HEK293 (cell line): ENCODE measurements around the gene GRK3.

Experiments
- CTCF ChIA-PET: fragments of 350-600 bp; formaldehyde crosslinking; extraction: SDS; loops from one replicate; lab custom pipeline; 2021; ENCODE audit warnings: antibody characterized with exemption; lab: Yijun Ruan, JAX
- POLR2A ChIA-PET: fragments of 300-600 bp; formaldehyde crosslinking; extraction: SDS; loops from one replicate; lab custom pipeline; 2020; ENCODE audit warnings: antibody characterized with exemption, inconsistent platforms; lab: Yijun Ruan, JAX
- H3K27ac ChIP-seq: fragments of 200-500 bp; sonication (Bioruptor generic); 2 replicates; pipeline ENCODE4 v1.5.1; 2014; ENCODE audit warnings: low read depth, low read length, control low read depth, inconsistent platforms; ENCODE audit errors: extremely low read depth
- H3K36me3 ChIP-seq, 2 experiments: fragments of 200-500 bp in 1 of 2; sonication (Bioruptor generic) in 1 of 2; 1 replicate in 1 of 2; 2 replicates in 1 of 2; pipeline ENCODE4 v1.5.1; 2014 to 2017; ENCODE audit warnings: inconsistent platforms in 2 of 2, low read length in 2 of 2; ENCODE audit not compliant: control insufficient read depth in 2 of 2, insufficient read depth in 1 of 2
- H3K4me1 ChIP-seq: fragments of 200-500 bp; sonication (Bioruptor generic); 2 replicates; pipeline ENCODE4 v1.5.1; 2014; ENCODE audit warnings: mild to moderate bottlenecking, low read length, inconsistent platforms; ENCODE audit not compliant: control insufficient read depth, insufficient read depth
- H3K4me3 ChIP-seq: 2 replicates; pipeline ENCODE4 v1.5.1; 2011; ENCODE audit warnings: low read depth, mild to moderate bottlenecking, control low read depth, low read length, moderate library complexity
- H3K9me3 ChIP-seq: fragments of 200-500 bp; sonication (Bioruptor generic); 2 replicates; pipeline ENCODE4 v1.5.1; 2014; ENCODE audit warnings: low read depth, low read length, inconsistent platforms; ENCODE audit not compliant: control insufficient read depth, insufficient read depth
- HIC1 ChIP-seq: fragments of 450-650 bp; formaldehyde crosslinking; IDR thresholded peaks from 2 replicates; pipeline ENCODE4 v1.5.1; 2016; ENCODE audit warnings: missing biosample characterization, missing genetic modification characterization
- HOXD13 ChIP-seq: sonication (generic); formaldehyde crosslinking; IDR thresholded peaks from 2 replicates; pipeline ENCODE4 v1.8.0; 2022; ENCODE audit warnings: missing genetic modification reagents, borderline replicate concordance
- KLF10 ChIP-seq: fragments of 450-650 bp; IDR thresholded peaks from 2 replicates; pipeline ENCODE4 v1.5.1; 2018; ENCODE audit warnings: missing biosample characterization, mild to moderate bottlenecking, missing genetic modification characterization
- MEIS1 ChIP-seq: sonication (generic); formaldehyde crosslinking; IDR thresholded peaks from 2 replicates; pipeline ENCODE4 v1.8.1; 2022; ENCODE audit warnings: missing genetic modification reagents, mild to moderate bottlenecking, borderline replicate concordance
- OSR2 ChIP-seq: fragments of 450-650 bp; formaldehyde crosslinking; IDR thresholded peaks from 2 replicates; pipeline ENCODE4 v1.5.1; 2016; ENCODE audit warnings: missing biosample characterization, missing genetic modification characterization
- PRDM6 ChIP-seq: fragments of 450-650 bp; formaldehyde crosslinking; IDR thresholded peaks from 2 replicates; pipeline ENCODE4 v1.5.1; 2017; ENCODE audit warnings: missing biosample characterization, missing genetic modification characterization
- ZNF148 ChIP-seq: fragments of 450-650 bp; formaldehyde crosslinking; IDR thresholded peaks from 2 replicates; pipeline ENCODE4 v1.5.0; 2017; ENCODE audit warnings: missing biosample characterization, missing genetic modification characterization, borderline replicate concordance
- ZNF2 ChIP-seq: fragments of 450-650 bp; formaldehyde crosslinking; IDR thresholded peaks from 2 replicates; pipeline ENCODE4 v1.5.1; 2016; ENCODE audit warnings: missing biosample characterization, missing genetic modification characterization
- ZNF23 ChIP-seq: fragments of 450-650 bp; formaldehyde crosslinking; IDR thresholded peaks from 2 replicates; pipeline ENCODE4 v1.5.1; 2016; ENCODE audit warnings: missing biosample characterization, missing genetic modification characterization, borderline replicate concordance
- ZNF426 ChIP-seq: fragments of 450-650 bp; formaldehyde crosslinking; IDR thresholded peaks from 2 replicates; pipeline ENCODE4 v1.5.1; 2017; ENCODE audit warnings: missing biosample characterization, missing genetic modification characterization, mild to moderate bottlenecking, inconsistent platforms, moderate library complexity
- ZNF48 ChIP-seq: fragments of 450-650 bp; formaldehyde crosslinking; IDR thresholded peaks from 2 replicates; pipeline ENCODE4 v1.5.1; 2016; ENCODE audit warnings: missing biosample characterization, missing genetic modification characterization
- ZNF510 ChIP-seq: fragments of 450-650 bp; formaldehyde crosslinking; IDR thresholded peaks from 2 replicates; pipeline ENCODE4 v1.5.1; 2018; ENCODE audit warnings: mild to moderate bottlenecking, missing genetic modification characterization, missing biosample characterization; ENCODE audit not compliant: insufficient replicate concordance
- ZNF555 ChIP-seq: fragments of 450-650 bp; formaldehyde crosslinking; conservative IDR thresholded peaks from 2 replicates; pipeline ENCODE4 v1.5.1; 2017; ENCODE audit warnings: missing biosample characterization, mild to moderate bottlenecking, missing genetic modification characterization, inconsistent platforms
- ZNF561 ChIP-seq: fragments of 450-650 bp; IDR thresholded peaks from 2 replicates; pipeline ENCODE4 v1.5.1; 2018; ENCODE audit warnings: missing biosample characterization, missing genetic modification characterization, borderline replicate concordance
- ZNF580 ChIP-seq: fragments of 450-650 bp; formaldehyde crosslinking; IDR thresholded peaks from 2 replicates; pipeline ENCODE4 v1.5.1; 2016; ENCODE audit warnings: missing biosample characterization, missing genetic modification characterization
- ZNF670 ChIP-seq: fragments of 450-650 bp; formaldehyde crosslinking; IDR thresholded peaks from 2 replicates; pipeline ENCODE4 v1.5.1; 2016; ENCODE audit warnings: missing biosample characterization, missing genetic modification characterization, low read depth
- ZNF677 ChIP-seq: fragments of 450-650 bp; IDR thresholded peaks from 2 replicates; pipeline ENCODE4 v1.5.0; 2018; ENCODE audit warnings: missing biosample characterization, mild to moderate bottlenecking, missing genetic modification characterization, moderate library complexity
- ZNF791 ChIP-seq: fragments of 450-650 bp; formaldehyde crosslinking; IDR thresholded peaks from 2 replicates; pipeline ENCODE4 v1.5.1; 2016; ENCODE audit warnings: missing biosample characterization, missing genetic modification characterization
- ZSCAN16 ChIP-seq: fragments of 450-650 bp; formaldehyde crosslinking; IDR thresholded peaks from 2 replicates; pipeline ENCODE4 v1.5.1; 2016; ENCODE audit warnings: missing biosample characterization, missing genetic modification characterization

Gene GRK3

GRCh38 chr22:25540166-25540907, 24.1 kb upstream of the GRK3 start:
- no peaks in the 10 kb centered on the region for H3K36me3 ChIP-seq
- ChIA-PET POLR2A (no interaction called here), CTCF (no interaction called here)
- H3K4me3 ChIP-seq = no peak overlapping the region
- peaks cover 3% of the 10 kb centered on the region; the same call in 1 of the 2 replicates for H3K4me1 ChIP-seq
- H3K27ac ChIP-seq = no peak overlapping the region
- H3K9me3 ChIP-seq = no peaks in the 10 kb centered on the region
- TF ChIP-seq ZNF580 = no peak
- no peak for TF ChIP-seq ZSCAN16 (tag by site-specific recombination)
- no peak for TF ChIP-seq ZNF561 (tag by site-specific recombination)
- TF ChIP-seq ZNF555 (tag by site-specific recombination) = no peak
- TF ChIP-seq ZNF670 = no peak
- TF ChIP-seq HOXD13 = no peak

- Histone ChIP-seq H3K36me3 (no peaks in the 10 kb centered on the region), H3K27ac (no peak overlapping the region), H3K9me3 (no peaks in the 10 kb centered on the region), H3K4me3 (no peak overlapping the region), H3K4me1 (peaks cover 3% of the 10 kb centered on the region; the same call in 1 of the 2 replicates)
- TF ChIP-seq ZNF677 (tag by site-specific recombination) = no peak
- no peak for TF ChIP-seq ZNF48 (tag by site-specific recombination)
- TF ChIP-seq ZNF148 = no peak
- TF ChIP-seq MEIS1 (CRISPR knock-in tag) = no peak
- TF ChIP-seq OSR2 (tag by site-specific recombination) = no peak
- no peak for TF ChIP-seq HIC1 (tag by site-specific recombination)
- TF ChIP-seq KLF10 (tag by site-specific recombination) = no peak
- no peak for TF ChIP-seq ZNF426 (tag by site-specific recombination)
- no peak for TF ChIP-seq ZNF510 (tag by site-specific recombination)
- no peak for TF ChIP-seq ZNF2 (tag by site-specific recombination)
- no peak for TF ChIP-seq PRDM6 (tag by site-specific recombination)
- no peak for TF ChIP-seq ZNF23 (tag by site-specific recombination)
- TF ChIP-seq ZNF791 (tag by site-specific recombination) = no peak
- ChIA-PET CTCF (interaction anchor here (1.0 to 1.4 kb wide), 2 partner anchors 13 to 25 kb away, joined by 4 to 6 read pairs; no protein-coding TSS in a partner anchor), POLR2A (no interaction called here)
Measured at GRCh38 chr22:25540908-25541660, 23.4 kb upstream of the GRK3 start.
